GM19463 (cell line): Measurements from ENCODE around the gene BIN1.

ENCODE experiments used
- ATAC-seq: cut with Tn5 transposase; IDR thresholded peaks from one replicate; pipeline ENCODE4 v1.9.1; 2021; ENCODE audit warnings: mild to moderate bottlenecking, moderate library complexity; ENCODE audit not compliant: unreplicated experiment

Gene BIN1

GRCh38 chr2:127063701-127064590, 43.0 kb downstream of the BIN1 start:
- no peak for ATAC-seq

- no peak for ATAC-seq
Observed at GRCh38 chr2:127061375-127062273, 45.3 kb downstream of the BIN1 start.

- ATAC-seq = no peak
Observed at GRCh38 chr2:127060264-127060945, 46.5 kb downstream of the BIN1 start.

GRCh38 chr2:127059559-127059958, 47.4 kb downstream of the BIN1 start:
- ATAC-seq = no peak

- no peak for ATAC-seq
Observed at GRCh38 chr2:127058954-127059252, 48.1 kb downstream of the BIN1 start.

- no peak for ATAC-seq
Observed at GRCh38 chr2:127058246-127058953, 48.6 kb downstream of the BIN1 start.

- ATAC-seq = no peak
Observed at GRCh38 chr2:127057371-127058245, 49.3 kb downstream of the BIN1 start.

- ATAC-seq = no peak
Observed at GRCh38 chr2:127056631-127057370, 50.2 kb downstream of the BIN1 start.

- no peak for ATAC-seq
Observed at GRCh38 chr2:127056086-127056485, 50.9 kb downstream of the BIN1 start.

GRCh38 chr2:127055786-127056076, 51.2 kb downstream of the BIN1 start:
- ATAC-seq = no peak

GRCh38 chr2:127054996-127055785, 51.8 kb downstream of the BIN1 start:
- ATAC-seq = no peak

GRCh38 chr2:127054604-127054930, 52.4 kb downstream of the BIN1 start:
- ATAC-seq = no peak

- no peak for ATAC-seq
Observed at GRCh38 chr2:127053731-127054603, 53.0 kb downstream of the BIN1 start.

- no peak for ATAC-seq
Observed at GRCh38 chr2:127052771-127053691, 53.9 kb downstream of the BIN1 start.

GRCh38 chr2:127052057-127052770, 54.7 kb downstream of the BIN1 start:
- ATAC-seq = no peak
